Glutamatergic neuron (in vitro differentiated cells): ENCODE data around the gene CDA. TPM values are rescaled to one million over a fixed set of nuclear protein-coding genes. Genes with fewer than 3 reads are reported as not detected.

ENCODE experiments used
- DNase-seq: peaks from one replicate; pipeline ENCODE4 v3.0.0; 2022
- H3K27ac Mint-ChIP-seq: one replicate; pipeline ENCODE4 v1.8.0; 2020; ENCODE audit warnings: mild to moderate bottlenecking, mixed read lengths, inconsistent platforms; ENCODE audit not compliant: unreplicated experiment
- H3K27me3 Mint-ChIP-seq: one replicate; pipeline ENCODE4 v1.8.0; 2020; ENCODE audit warnings: mild to moderate bottlenecking, moderate library complexity, mixed read lengths, inconsistent platforms; ENCODE audit not compliant: unreplicated experiment
- H3K36me3 Mint-ChIP-seq: one replicate; pipeline ENCODE4 v1.8.0; 2020; ENCODE audit warnings: mild to moderate bottlenecking, mixed read lengths, inconsistent platforms; ENCODE audit not compliant: unreplicated experiment
- H3K4me1 Mint-ChIP-seq: one replicate; pipeline ENCODE4 v1.8.0; 2020; ENCODE audit warnings: mild to moderate bottlenecking, low read depth, mixed read lengths, inconsistent platforms; ENCODE audit not compliant: unreplicated experiment
- H3K4me3 Mint-ChIP-seq: one replicate; pipeline ENCODE4 v1.8.0; 2020; ENCODE audit warnings: mild to moderate bottlenecking, mixed read lengths, inconsistent platforms; ENCODE audit not compliant: unreplicated experiment
- H3K9me3 Mint-ChIP-seq: one replicate; pipeline ENCODE4 v1.8.0; 2020; ENCODE audit warnings: mild to moderate bottlenecking, moderate library complexity, mixed read lengths, inconsistent platforms; ENCODE audit not compliant: unreplicated experiment
- total RNA-seq: library from RNA; stranded (reverse); fragmentation: NEBNext Ultra II Directional; extraction: Animal tissue kit (Norgen Biotek cat#: 25700); gene quantifications from one replicate; pipeline ENCODE4 v1.2.1, GENCODE V29; 2021; ENCODE audit not compliant: unreplicated experiment
- TF ChIP-seq, protein P1 (sequence below): fragments of 200-600 bp; sonication (generic); IDR thresholded peaks from one replicate; pipeline ENCODE4 v1.5.0; 2021; ENCODE audit not compliant: partially characterized antibody, unreplicated experiment

CDA gene
- total RNA-seq, 1 donor from 2014 or later = not detected

- H3K27me3 Mint-ChIP-seq = no peaks in the 10 kb centered on the region
- peaks cover 4% of the 10 kb centered on the region for H3K36me3 Mint-ChIP-seq
- TF ChIP-seq, protein P1, sequence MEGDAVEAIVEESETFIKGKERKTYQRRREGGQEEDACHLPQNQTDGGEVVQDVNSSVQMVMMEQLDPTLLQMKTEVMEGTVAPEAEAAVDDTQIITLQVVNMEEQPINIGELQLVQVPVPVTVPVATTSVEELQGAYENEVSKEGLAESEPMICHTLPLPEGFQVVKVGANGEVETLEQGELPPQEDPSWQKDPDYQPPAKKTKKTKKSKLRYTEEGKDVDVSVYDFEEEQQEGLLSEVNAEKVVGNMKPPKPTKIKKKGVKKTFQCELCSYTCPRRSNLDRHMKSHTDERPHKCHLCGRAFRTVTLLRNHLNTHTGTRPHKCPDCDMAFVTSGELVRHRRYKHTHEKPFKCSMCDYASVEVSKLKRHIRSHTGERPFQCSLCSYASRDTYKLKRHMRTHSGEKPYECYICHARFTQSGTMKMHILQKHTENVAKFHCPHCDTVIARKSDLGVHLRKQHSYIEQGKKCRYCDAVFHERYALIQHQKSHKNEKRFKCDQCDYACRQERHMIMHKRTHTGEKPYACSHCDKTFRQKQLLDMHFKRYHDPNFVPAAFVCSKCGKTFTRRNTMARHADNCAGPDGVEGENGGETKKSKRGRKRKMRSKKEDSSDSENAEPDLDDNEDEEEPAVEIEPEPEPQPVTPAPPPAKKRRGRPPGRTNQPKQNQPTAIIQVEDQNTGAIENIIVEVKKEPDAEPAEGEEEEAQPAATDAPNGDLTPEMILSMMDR = no peak
- no peak overlapping the region for H3K27ac Mint-ChIP-seq
- peaks cover 5% of the 10 kb centered on the region for H3K4me1 Mint-ChIP-seq
- no peak for DNase-seq
- H3K4me3 Mint-ChIP-seq = no peak overlapping the region
- peaks cover 5% of the 10 kb centered on the region for H3K9me3 Mint-ChIP-seq
Observed at GRCh38 chr1:20666804-20667203, 77.9 kb downstream of the CDA start.

Other genes with a start within 250 kb of the CDA start
- 120 TPM for gene CAMK2N1, start 102.9 kb upstream of the CDA start, total RNA-seq
- 32.4 TPM for gene MUL1, start 80.9 kb upstream of the CDA start, total RNA-seq
- gene FAM43B, start 36.5 kb upstream of the CDA start, total RNA-seq = not detected
- gene PINK1, start 44.4 kb downstream of the CDA start, total RNA-seq = 32.0 TPM
- gene DDOST, start 72.3 kb downstream of the CDA start, total RNA-seq = 126 TPM
- 1.6 TPM for gene KIF17, start 128.9 kb downstream of the CDA start, total RNA-seq
- gene SH2D5, start 143.6 kb downstream of the CDA start, total RNA-seq = 1.2 TPM
- gene HP1BP3, start 198.2 kb downstream of the CDA start, total RNA-seq = 192 TPM